H54 (cell line): ENCODE data around the gene MSANTD1.

ENCODE experiments used
- DNase-seq: peaks from one replicate; pipeline ENCODE4 v3.0.0; 2011; ENCODE audit warnings: low spot score, mixed read lengths; ENCODE audit not compliant: insufficient read length
- FAIRE-seq: peaks from 3 replicates; lab custom pipeline; 2011; peaks lifted over from hg19 to GRCh38; lab: Jason Lieb, UNC
- POLR2A ChIP-seq: IDR thresholded peaks from 2 replicates; pipeline ENCODE4 v1.6.1; 2011; ENCODE audit warnings: low read depth, mild to moderate bottlenecking, low read length

Gene MSANTD1

DNA sequence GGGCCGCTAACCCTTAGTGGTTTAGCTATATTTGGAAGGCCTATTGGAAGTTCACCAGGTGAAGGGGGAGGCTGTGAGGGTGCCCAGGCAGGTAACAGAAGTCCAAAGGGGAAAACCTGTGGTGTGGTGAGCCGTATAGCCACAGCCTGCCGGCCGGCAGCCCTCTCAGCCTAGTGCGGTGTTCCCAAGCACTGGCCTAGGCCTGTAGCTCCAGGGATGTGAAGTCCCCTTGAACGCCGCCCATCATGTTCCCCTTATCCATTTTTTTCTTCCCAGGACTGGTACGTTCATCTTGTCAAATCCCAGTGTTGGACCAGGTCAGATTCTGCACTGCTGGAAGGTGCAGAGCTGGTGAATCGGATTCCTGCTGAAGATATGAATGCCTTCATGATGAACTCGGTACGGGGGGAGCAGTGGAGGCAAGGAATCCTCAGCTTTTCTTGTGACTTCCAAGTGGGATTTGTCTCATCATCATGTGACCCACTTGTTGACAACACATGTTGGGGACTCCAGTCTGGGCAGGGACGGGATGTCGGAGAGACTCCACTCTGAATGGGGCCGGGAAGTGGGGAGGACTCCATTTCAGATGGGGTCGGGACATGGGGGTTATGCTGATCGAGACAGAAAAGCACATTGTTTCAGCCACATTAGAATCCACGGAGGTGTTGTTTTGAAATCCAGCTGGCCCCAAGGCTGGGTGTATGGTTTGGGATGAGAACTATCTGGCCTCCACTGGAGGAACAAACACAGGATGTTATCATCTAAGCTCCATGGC lies 39.2 kb upstream of the MSANTD1 start:
- TF ChIP-seq POLR2A = no peak
- no peak for FAIRE-seq
- no peak for DNase-seq

DNA sequence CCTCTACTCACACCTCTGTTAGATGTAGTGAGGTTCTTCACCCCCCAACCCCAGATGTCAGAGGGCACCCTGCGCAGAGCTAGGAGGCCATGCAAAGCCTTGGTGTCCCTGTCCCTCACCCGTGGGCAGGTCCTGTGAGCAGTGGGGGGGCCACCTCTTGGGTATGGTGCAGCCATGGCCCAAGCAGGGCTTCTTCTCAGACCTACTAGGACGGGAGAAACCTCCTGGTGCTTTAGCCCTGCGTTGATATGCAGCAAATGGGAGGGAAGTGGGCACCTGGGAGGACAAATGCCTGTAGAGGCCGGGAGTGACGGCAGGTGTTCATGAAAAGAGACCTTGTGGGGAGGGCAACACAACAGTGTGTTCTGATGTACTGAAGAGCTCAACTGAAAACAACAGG lies 38.5 kb upstream of the MSANTD1 start:
- no peak for TF ChIP-seq POLR2A
- FAIRE-seq = no peak
- DNase-seq = no peak

DNA sequence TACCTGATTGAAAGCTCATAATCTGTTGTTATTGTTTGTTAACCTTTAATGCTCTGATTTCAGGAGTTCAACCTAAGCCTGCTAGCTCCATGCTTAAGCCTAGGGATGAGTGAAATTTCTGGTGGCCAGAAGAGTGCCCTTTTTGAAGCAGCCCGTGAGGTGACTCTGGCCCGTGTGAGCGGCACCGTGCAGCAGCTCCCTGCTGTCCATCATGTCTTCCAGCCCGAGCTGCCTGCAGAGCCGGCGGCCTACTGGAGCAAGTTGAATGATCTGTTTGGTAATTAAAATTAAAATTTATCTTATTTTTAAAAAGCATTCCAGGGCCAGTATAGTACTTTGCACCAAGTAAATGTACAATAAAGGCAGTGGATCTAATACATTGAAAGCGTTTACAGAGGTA lies 37.1 kb upstream of the MSANTD1 start:
- no peak for TF ChIP-seq POLR2A
- DNase-seq (no peak), FAIRE-seq (no peak)

DNA sequence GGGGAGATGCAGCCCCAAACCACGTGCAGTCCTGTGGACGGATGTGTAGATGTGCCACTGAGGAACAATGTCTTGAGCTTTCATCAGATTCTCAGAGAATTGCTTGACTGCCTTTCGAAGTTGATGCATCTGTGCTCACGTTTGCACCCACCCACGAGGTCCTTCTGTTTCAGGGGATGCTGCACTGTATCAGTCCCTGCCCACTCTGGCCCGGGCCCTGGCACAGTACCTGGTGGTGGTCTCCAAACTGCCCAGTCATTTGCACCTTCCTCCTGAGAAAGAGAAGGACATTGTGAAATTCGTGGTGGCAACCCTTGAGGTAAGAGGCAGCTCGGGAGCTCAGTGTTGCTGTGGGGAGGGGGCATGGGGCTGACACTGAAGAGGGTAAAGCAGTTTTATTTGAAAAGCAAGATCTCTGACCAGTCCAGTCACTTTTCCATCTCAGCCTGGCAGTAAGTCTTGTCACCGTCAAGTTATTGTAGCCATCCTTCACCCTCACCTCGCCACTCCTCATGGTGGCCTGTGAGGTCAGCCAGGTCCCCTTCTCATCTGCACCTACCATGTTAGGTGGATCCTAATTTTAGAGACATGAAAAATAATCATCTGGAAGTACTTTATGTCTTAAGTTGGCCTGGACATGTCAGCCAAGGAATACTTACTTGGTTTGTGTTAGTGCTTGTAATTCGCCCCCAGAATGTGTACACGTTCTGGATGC lies 36.4 kb upstream of the MSANTD1 start:
- no peak for FAIRE-seq

DNA sequence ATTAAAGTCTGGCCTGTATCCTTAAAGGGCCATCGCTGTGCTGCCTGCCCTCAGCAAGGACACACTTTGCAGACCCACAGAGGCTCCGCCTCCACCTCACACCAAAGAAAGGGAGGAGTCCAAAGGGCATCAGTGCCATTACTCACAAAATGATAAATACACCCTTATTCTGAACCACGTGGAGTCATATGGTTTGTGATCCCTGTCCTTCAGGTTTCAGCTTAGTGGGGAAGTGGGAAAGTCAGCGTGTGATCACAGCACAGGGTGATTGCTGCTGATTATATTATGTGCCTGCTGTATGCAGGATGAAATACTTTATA lies 35.9 kb upstream of the MSANTD1 start:
- FAIRE-seq = no peak
- no peak for DNase-seq
- TF ChIP-seq POLR2A = no peak

More for the DNA sequence above, 36.4 kb upstream of the MSANTD1 start:
- DNase-seq = no peak
- TF ChIP-seq POLR2A = no peak

DNA sequence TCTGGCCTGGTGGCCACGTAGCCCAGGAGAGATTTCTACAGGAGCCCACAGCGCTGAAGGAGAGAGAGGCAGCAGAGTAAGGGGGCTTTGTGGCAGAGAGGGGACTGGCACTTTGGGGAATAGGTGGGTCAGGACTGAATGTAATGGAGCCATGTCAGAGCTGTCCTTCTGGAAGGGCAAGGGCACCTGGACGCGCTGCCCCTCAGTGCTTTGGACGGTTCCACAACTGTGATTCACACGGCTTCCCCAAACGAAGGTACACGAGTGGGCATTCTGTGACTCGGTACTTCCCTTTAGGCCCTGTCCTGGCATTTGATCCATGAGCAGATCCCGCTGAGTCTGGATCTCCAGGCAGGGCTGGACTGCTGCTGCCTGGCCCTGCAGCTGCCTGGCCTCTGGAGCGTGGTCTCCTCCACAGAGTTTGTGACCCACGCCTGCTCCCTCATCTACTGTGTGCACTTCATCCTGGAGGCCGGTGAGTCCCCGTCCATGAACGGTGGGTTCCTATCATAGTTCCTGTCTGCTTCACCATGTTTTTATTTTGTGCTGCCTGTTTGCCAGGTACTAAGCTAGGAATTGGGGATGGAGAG lies 35.2 kb upstream of the MSANTD1 start:
- TF ChIP-seq POLR2A = no peak
- no peak for DNase-seq
- no peak for FAIRE-seq

DNA sequence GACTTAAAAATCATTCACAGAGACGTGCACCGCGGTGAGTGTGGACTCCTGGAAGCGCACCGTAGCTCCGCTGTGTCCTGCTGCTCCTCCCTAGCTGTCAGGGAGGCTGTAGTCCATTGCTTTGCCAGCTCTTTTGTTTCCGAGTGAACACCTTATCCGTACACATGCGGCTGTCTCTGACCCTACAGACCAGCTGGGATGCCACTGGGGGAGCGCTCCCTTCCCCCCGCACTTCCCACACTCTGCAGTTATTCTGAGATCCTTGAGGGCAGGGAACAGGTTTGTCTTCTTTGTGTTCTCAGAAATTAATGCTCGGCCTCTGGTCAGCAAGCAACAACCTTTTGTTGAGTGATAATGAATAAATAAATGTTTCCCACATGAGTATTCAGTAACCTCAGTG lies 33.7 kb upstream of the MSANTD1 start:
- DNase-seq (no peak), FAIRE-seq (no peak)

DNA sequence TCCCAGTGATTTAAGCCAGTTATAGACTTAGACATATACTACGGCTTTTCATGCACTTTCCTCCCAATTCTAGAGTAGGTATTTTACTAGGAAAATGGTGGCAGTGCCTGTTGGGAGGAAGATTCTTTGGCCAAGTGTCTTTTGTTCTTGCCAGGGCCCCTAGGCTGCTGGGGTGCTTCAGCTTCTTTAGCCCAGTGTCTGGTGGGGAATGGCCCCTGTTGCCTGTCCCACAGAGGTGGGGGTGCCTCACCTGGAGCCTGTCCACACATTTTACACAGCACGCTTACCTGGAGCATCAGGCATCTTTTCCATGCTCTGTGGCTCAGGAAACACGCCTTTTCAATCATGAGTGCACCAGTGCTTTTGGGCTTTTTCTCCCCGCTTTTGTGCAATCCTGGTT lies 33.2 kb upstream of the MSANTD1 start:
- DNase-seq = no peak
- FAIRE-seq = no peak
- no peak for TF ChIP-seq POLR2A

More for the DNA sequence above, 33.7 kb upstream of the MSANTD1 start:
- no peak for TF ChIP-seq POLR2A

DNA sequence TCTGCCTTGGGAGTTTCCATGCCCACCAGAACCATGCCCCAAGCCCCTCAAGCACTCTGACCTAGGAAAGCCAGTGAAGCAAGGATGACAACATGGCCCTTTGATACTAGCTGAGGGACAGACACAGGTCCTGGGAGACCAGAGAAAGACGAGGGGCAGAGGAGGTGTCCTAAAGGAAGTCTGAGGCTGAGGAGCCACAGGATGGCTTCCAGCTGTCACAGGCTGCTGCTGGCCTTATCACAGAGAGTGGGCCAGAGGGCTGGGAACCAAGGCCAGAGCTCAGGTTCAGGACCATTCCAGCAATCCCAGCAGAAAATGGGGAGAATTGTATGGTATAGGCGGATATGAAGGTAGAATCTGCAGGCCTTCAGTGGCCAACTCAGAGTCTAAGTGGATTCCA lies 31.7 kb upstream of the MSANTD1 start:
- no peak for TF ChIP-seq POLR2A
- FAIRE-seq (no peak), DNase-seq (no peak)

DNA sequence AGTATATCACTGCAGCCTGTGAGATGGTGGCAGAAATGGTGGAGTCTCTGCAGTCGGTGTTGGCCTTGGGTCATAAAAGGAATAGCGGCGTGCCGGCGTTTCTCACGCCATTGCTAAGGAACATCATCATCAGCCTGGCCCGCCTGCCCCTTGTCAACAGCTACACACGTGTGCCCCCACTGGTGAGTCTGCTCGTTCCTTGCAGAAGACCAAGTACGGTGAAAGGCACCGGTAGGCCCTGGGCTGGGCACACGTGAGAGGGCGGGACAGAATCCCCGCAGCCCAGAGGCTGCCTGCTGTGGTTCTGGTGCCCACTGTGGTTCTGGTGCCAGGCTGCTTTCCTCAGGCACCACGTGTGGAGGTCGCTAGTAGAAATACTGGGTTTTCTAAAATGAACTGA lies 31.2 kb upstream of the MSANTD1 start:
- FAIRE-seq = no peak
- no peak for DNase-seq
- TF ChIP-seq POLR2A = no peak

DNA sequence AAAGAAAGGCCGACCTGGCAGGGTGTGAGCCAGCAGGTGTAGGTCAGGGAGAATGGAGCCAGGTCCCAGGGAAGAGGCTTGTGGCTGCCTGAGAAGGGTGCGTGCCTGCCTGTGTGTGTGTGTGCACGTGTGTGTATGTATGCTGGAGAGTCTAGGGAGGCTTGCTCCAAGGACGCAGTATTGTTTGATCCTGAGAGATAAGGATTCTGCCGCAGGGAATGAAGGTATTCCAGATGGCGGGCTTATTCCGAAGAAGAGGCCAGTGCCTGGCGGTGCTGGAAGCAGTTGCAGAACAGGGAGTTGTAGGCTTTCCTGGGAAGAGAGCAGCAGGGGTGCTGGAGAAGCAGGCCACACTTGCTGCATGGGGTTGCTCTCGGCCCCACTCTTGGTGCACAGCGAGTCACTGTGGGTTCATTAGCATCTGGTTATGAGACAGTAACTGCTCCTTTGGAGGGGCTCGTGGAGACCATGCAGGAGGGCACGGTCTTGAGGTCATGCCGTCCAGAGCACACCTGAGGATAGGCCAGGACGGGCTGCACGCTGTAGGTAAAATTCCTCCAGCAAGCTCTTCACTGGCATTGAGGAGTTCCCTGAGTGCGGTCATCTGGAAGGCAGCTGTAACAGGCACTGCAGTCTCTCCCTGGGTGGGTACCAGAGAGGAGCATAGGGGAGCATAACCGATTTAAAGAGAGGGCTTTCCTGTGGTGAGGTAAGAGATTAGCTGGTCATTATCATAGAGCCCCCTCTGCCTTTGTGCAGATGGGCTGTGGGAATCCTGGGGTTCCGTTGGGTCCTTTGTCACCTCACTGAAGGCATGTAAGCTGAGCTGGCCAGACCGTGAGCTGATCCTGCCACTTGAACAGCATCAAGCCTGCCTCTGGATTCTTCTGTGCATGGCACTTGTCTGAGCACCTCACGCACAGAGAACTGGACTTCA lies 29.9 kb upstream of the MSANTD1 start:
- FAIRE-seq (no peak), DNase-seq (no peak)
- no peak for TF ChIP-seq POLR2A

DNA sequence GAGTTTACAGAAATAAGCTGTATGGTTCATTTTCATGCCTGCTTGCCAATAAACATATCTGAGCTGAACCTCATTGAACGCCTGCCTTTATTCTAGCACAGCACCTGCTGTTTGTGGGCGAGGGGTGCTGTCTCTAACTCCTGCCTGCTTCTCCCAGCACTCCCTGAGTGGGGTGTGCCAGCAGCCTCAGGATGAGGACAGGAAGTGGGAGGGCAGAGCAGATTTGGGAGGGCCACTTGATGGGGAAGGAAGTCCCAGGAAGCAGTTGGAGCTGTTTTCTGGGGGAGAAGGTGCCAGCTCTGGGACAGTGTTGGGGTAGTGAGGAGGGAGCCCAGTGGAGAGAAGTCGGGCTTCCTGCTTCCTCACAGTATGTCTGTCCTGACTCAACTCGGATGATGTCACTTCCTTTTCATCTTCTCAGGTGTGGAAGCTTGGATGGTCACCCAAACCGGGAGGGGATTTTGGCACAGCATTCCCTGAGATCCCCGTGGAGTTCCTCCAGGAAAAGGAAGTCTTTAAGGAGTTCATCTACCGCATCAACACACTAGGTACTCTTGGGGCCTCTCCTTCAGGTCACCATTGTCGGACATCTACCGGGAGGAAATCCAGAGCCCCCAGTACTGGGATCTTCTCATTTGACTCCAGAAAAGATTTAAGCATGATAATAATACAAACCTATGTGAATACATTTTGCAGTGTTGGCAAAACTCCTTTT lies 29.0 kb upstream of the MSANTD1 start:
- DNase-seq = no peak
- no peak for TF ChIP-seq POLR2A
- FAIRE-seq = no peak

DNA sequence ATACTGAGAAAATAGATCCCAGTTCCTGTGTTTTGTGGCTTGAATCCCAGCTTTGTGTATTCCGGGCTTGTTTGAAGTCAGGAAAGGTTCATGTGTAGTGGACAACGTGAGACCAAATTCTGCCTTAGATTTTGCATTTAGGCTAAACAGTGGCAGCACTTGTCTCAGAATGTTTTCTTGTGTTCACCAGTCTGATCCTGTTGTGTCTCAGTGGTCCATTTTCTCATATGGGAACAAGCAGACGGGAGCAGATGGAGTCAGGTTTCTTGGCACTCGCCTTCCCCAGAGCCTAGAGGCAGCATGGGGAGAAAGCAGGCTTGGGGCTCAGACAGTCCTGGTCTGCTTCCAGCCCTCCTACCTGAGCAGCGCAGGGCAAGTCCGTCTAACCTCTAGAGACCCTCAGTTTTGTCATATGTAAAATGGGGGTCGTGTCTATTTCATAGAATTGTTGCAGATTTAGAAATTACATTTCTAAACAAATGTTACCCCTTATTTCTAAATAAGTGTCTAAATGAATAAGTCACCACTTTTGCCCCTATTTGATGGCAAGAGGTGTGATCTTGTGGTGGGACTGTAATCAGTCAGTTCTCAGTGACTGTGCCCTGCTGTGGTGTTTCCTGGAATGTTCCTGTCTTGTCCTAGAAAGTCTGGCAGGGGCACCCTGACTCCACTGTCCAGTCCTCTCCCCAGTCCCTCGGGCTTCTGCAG lies 28.3 kb upstream of the MSANTD1 start:
- FAIRE-seq (no peak), DNase-seq (no peak)
- no peak for TF ChIP-seq POLR2A

DNA sequence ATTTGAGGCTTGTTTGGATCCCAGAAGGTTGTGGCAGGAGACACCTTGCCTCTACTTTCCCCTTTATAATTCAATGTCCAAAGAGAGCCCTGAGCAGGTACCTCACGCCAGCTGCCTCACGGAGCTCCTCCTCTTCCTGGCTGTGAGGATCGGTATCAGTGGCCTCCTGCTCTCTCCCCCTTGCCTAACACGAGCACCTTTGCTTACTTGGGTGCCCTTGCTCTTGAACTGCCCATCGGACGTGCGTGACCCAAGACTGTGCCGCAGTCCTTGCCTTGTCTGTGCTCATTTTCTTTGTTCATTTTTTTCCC lies 27.8 kb upstream of the MSANTD1 start:
- FAIRE-seq (no peak), DNase-seq (no peak)
- no peak for TF ChIP-seq POLR2A
